Measurements from ENCODE around the gene SLC35F4. TPM values are rescaled to one million over a fixed set of nuclear protein-coding genes. Genes with fewer than 3 reads are reported as not detected.

SLC35F4 gene
- total and polyA plus RNA-seq, 12 donors: not detected

DNA sequence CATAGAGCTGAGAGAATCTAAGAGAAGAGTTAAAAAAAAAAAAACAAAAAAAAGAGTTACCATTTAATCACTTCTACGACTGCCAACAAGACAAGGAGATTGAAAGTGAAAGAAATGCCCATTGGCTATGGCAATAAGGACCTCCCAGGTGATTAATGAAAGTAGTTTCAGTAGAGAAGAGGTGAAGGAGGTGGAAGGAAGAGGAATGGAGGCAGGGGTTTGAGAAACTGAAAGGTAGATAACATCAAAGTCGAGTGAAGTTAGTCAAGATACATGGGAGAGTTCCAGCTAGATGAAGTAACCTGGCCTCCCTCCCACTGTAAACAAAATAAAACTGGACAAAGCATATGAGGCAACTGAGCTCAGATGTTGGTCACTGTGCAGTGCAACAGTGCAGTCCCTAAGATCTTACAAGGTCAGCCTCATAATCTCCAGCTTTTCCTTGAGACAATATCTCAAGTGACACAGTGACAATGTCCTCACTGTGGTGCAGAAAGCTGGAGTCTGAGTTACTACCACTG is 254.3 kb downstream of the SLC35F4 start:
- Histone ChIP-seq H3K9me3 (peaks cover 0 to 4% (median 0%) of the 10 kb centered on the region in 11 donors), H3K27ac (no peak overlapping the region), H3K27me3 (peaks cover 0 to 3% (median 0%) of the 10 kb centered on the region in 7 donors), H3K36me3 (no peaks in the 10 kb centered on the region), H3K4me3 (no peak overlapping the region), H3K4me1 (no peaks in the 10 kb centered on the region)
- DNase-seq: no peak
- TF ChIP-seq, protein P1, sequence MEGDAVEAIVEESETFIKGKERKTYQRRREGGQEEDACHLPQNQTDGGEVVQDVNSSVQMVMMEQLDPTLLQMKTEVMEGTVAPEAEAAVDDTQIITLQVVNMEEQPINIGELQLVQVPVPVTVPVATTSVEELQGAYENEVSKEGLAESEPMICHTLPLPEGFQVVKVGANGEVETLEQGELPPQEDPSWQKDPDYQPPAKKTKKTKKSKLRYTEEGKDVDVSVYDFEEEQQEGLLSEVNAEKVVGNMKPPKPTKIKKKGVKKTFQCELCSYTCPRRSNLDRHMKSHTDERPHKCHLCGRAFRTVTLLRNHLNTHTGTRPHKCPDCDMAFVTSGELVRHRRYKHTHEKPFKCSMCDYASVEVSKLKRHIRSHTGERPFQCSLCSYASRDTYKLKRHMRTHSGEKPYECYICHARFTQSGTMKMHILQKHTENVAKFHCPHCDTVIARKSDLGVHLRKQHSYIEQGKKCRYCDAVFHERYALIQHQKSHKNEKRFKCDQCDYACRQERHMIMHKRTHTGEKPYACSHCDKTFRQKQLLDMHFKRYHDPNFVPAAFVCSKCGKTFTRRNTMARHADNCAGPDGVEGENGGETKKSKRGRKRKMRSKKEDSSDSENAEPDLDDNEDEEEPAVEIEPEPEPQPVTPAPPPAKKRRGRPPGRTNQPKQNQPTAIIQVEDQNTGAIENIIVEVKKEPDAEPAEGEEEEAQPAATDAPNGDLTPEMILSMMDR (IDR thresholded peaks at IDR 0.05): no peak
- WGBS, 2 donors: 38 to 48% methylated on average over 2 of the region's 2 CpGs
- ATAC-seq: no peak
- intact Hi-C loops (cut with DNase I): no loop called here

DNA sequence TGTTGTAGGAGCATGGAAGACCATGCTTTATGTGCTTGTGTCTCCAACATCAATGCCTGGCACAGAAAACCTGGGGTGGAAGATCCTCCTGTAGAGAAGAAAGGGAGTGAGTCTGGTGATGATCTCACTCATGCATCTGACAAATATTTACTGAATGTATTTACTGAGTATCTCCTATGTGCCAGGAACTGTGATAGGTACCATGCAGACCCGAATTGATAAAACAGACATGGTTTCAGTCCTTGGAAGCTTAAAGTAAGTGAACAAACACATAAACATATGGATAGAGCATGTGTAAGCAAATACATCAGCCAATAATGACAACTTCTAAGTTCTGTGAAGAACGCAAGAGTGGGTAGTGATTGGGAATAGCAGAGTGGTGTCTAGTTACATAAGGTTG is 255.3 kb downstream of the SLC35F4 start:
- intact Hi-C loops (cut with DNase I): no loop called here
- H3K36me3 ChIP-seq: no peaks in the 10 kb centered on the region
- H3K27ac ChIP-seq: no peak overlapping the region
- peaks cover 0 to 4% (median 0%) of the 10 kb centered on the region in 11 donors for H3K9me3 ChIP-seq
- DNase-seq: no peak
- H3K4me3 ChIP-seq: no peak overlapping the region
- WGBS, 2 donors: 57 to 63% methylated on average over 2 of the region's 2 CpGs
- no peak for ATAC-seq
- H3K27me3 ChIP-seq: peaks cover 0 to 3% (median 0%) of the 10 kb centered on the region in 7 donors
- H3K4me1 ChIP-seq: no peaks in the 10 kb centered on the region
- TF ChIP-seq, protein P1 (IDR thresholded peaks at IDR 0.05): no peak

DNA sequence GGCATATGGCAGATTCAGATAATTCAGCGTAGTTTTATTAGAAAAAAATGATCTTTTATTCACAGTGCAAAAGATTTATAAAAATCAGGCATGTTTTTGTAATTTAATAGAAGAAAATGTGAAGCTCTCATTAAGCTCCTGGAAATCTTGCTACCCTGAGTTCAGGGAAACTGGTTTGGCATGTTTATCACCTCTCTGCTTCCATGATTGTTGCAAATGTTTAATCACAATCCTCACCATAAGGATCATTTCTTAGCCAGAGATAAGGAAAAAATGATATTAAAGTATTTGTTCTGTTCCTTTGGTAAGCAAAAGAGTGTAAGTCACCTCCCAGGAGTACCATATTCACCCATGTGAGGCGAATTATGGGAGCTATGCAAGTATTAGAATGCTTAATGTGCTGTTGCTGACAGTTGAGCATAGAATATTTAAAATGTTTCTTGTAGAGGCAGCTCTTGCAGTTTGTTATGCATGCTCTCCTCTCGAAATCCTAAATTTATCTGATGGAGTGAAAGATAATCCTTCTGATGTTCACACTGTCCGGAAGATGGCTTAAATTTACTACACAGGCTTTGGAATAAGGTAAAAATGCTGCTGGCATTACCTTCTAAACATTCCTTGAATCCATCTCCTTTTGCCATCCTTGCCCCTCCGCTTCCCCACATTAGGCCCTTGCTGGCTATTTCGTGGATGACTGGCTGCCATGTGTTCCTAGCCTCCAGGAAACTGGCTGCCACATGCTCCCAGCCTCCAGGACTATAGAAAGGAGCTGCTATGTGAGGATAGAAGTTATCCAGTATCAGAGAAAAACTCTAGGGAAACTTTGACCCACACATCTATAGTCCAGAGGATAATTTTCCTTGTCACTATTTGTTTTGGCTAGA is 256.5 kb downstream of the SLC35F4 start:
- TF ChIP-seq, protein P1 (IDR thresholded peaks at IDR 0.05): no peak
- Histone ChIP-seq H3K36me3 (no peaks in the 10 kb centered on the region), H3K4me3 (no peak overlapping the region), H3K27ac (no peak overlapping the region), H3K4me1 (no peaks in the 10 kb centered on the region), H3K9me3 (peaks cover 0 to 4% (median 0%) of the 10 kb centered on the region in 11 donors), H3K27me3 (peaks cover 0 to 4% (median 0%) of the 10 kb centered on the region in 7 donors)
- WGBS, 2 donors: 60 to 65% methylated on average over 6 of the region's 6 CpGs
- intact Hi-C loops (cut with DNase I): no loop called here
- no peak for DNase-seq
- no peak for ATAC-seq

DNA sequence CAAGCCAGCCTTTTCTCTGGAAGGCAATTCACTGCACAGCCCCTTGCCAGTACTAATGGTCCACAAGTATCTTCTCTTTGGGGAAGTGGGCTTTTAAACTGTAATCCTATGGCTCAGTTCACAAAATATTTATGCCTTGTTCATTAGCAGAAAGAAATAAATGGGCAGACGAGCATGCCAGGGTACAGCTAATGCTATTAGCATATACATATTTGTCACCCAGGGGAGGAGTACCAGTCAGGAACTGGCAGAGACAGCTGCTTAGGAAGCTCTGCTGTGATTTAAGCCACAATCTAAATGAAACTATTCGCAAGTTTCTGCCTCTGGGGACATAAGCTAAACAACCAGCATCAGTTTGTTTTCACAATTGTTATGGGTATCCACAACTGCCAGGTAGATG is 258.8 kb downstream of the SLC35F4 start:
- Histone ChIP-seq H3K27me3 (peaks cover 0 to 8% (median 0%) of the 10 kb centered on the region in 7 donors), H3K27ac (no peak overlapping the region), H3K4me1 (no peaks in the 10 kb centered on the region), H3K9me3 (peaks cover 0 to 4% (median 0%) of the 10 kb centered on the region in 11 donors), H3K36me3 (no peaks in the 10 kb centered on the region), H3K4me3 (no peak overlapping the region)
- intact Hi-C loops (cut with DNase I): no loop called here
- ATAC-seq (no peak), DNase-seq (no peak)
- 35 to 61% methylated on average over 2 of the region's 2 CpGs for WGBS, 2 donors
- TF ChIP-seq, protein P1 (IDR thresholded peaks at IDR 0.05): no peak

Measured in heart right ventricle (tissue), 16 donors.